ENCODE measurements around the gene PRICKLE3. TPM values are rescaled to one million over a fixed set of nuclear protein-coding genes. Genes with fewer than 3 reads are reported as not detected.

PRICKLE3 gene
- total RNA-seq, 1 experiment from 2014 or later, result 22.3 TPM

DNA sequence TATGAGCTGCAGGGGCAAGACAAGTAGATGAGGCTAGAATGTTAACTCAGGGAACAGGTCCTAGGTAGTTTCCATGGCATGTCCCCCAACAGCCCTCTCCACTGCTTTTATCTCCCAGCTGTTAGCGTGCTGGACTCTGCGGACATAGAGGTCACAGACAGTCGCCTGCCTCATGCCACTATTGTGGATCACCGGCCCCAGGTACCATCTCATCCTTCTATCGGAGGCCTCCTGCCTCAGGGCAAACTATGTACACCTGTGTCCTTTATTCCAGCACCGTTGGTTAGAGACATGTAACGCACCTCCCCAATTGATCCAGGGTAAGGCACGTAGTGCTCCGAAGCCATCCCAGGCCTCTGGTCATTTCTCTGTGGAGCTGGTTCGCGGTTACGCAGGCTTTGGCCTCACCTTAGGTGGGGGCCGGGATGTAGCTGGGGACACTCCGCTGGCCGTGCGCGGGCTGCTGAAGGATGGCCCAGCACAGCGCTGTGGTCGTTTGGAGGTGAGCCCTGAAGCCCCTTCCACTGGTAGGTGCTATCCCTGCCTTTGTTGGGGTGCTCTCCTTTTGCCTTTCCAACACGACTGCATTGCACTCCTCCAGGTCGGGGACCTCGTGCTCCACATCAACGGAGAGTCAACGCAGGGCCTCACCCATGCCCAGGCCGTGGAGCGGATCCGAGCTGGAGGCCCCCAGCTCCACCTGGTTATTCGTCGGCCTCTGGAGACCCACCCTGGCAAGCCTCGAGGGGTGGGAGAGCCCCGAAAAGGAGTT, 21.4 kb downstream of the PRICKLE3 start:
- no TSS peak for BruUV-seq (replicated peaks)
- H3K36me3 Mint-ChIP-seq (ENCODE audit: insufficient read depth, unreplicated experiment), result peaks cover 42% of the 10 kb centered on the region
- no peak for DNase-seq
- H3K27ac Mint-ChIP-seq (ENCODE audit: unreplicated experiment), result peak overlapping the region; percentile 47
- peak overlapping the region; percentile 94 for H3K4me3 Mint-ChIP-seq (ENCODE audit: low read depth, unreplicated experiment)
- H3K4me1 Mint-ChIP-seq (ENCODE audit: low read depth, unreplicated experiment), result peaks cover 27% of the 10 kb centered on the region
- intact Hi-C loops (cut with micrococcal nuclease; ENCODE audit: unreplicated experiment), result loop anchor here (1.0 kb wide), 1 partner anchor 41 kb away; the partner anchor contains the start of gene GPKOW
- no peaks in the 10 kb centered on the region for H3K27me3 Mint-ChIP-seq (ENCODE audit: unreplicated experiment)
- TF ChIP-seq, protein P1, sequence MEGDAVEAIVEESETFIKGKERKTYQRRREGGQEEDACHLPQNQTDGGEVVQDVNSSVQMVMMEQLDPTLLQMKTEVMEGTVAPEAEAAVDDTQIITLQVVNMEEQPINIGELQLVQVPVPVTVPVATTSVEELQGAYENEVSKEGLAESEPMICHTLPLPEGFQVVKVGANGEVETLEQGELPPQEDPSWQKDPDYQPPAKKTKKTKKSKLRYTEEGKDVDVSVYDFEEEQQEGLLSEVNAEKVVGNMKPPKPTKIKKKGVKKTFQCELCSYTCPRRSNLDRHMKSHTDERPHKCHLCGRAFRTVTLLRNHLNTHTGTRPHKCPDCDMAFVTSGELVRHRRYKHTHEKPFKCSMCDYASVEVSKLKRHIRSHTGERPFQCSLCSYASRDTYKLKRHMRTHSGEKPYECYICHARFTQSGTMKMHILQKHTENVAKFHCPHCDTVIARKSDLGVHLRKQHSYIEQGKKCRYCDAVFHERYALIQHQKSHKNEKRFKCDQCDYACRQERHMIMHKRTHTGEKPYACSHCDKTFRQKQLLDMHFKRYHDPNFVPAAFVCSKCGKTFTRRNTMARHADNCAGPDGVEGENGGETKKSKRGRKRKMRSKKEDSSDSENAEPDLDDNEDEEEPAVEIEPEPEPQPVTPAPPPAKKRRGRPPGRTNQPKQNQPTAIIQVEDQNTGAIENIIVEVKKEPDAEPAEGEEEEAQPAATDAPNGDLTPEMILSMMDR (IDR thresholded peaks at IDR 0.05; ENCODE audit: unreplicated experiment), result no peak
- H3K9me3 Mint-ChIP-seq (ENCODE audit: low read depth, unreplicated experiment), result no peaks in the 10 kb centered on the region
- CTCF ChIA-PET, result no interaction called here

DNA sequence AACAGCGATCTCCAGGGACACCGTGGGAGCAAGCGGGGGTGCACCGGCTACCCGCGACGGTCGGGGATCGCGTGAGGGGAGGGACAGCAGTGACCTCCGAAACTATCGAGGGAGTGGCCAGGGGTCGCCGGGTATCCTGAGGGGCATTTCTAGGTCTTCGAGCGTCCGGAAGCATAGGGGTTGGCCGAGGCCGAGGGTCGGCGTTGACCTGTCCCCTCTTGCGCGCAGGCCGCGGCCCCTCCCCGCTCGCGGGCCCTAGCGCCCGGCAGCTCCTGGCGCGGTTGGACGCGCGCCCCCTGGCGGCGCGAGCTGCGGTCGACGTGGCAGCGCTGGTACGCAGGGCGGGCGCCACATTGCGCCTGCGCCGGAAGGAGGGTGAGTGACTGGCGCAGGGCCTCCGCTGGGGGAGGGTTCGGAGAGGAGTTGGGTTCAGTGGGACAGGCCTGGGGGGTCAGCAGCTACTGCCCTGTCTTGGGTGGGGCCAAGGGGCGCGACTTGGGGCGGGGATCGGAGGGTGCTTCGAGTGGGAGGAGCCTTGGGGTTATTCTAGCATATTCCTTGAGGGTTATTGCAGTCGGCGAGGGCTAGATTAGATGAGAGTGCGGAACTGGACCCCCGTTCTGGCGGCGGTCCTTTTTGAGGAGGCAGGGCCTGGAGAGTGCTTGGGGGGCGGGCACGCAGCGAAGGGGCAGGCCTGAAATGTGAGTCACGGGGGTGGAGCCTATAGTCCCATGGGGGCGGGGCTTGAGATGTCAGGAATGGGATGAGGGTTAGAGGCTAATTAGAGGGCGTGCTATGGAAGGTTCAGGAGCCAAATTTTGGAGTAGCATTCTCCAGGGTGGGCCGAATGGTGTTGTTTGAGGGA, 22.4 kb downstream of the PRICKLE3 start:
- no peaks in the 10 kb centered on the region for H3K27me3 Mint-ChIP-seq (ENCODE audit: unreplicated experiment)
- H3K4me1 Mint-ChIP-seq (ENCODE audit: low read depth, unreplicated experiment), result peaks cover 31% of the 10 kb centered on the region
- intact Hi-C loops (cut with micrococcal nuclease; ENCODE audit: unreplicated experiment), result loop anchor here (1.0 kb wide), 1 partner anchor 40 kb away; the partner anchor contains the start of gene GPKOW
- H3K9me3 Mint-ChIP-seq (ENCODE audit: low read depth, unreplicated experiment), result no peaks in the 10 kb centered on the region
- peak overlapping the region; percentile 94 for H3K4me3 Mint-ChIP-seq (ENCODE audit: low read depth, unreplicated experiment)
- CTCF ChIA-PET, result no interaction called here
- TF ChIP-seq, protein P1 (IDR thresholded peaks at IDR 0.05; ENCODE audit: unreplicated experiment), result peak; percentile 65
- peak overlapping the region; percentile 17 for H3K27ac Mint-ChIP-seq (ENCODE audit: unreplicated experiment)
- peaks cover 42% of the 10 kb centered on the region for H3K36me3 Mint-ChIP-seq (ENCODE audit: insufficient read depth, unreplicated experiment)
- DNase-seq, result peak; percentile 88
- BruUV-seq (replicated peaks), result no TSS peak

DNA sequence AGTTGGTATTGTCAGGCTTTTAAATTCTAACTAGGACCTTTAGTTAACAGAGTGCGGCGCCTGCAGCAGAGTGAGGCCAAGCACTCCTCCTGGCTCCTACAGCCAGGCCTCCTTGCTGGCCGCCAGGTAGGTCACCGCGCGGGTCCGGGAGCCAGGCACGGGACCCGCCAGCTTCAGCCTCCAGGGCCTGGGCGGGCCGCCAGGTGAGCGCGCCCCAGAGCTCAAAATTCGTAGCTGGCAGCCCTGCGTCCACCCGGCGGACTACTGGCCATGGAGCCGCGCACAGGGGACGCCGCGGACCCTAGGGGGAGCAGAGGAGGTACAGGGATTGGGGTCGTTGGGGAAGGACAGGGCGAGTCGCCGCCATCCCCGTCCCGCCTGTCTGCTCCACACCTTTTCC, 23.6 kb downstream of the PRICKLE3 start, which contains the start of gene MAGIX:
Gene MAGIX (plus strand): TSS at position 139 of the 400 bp plus-strand sequence. CDS start 132 bp downstream, at position 271.
- Mint-ChIP-seq H3K4me1 (ENCODE audit: low read depth, unreplicated experiment) (peaks cover 31% of the 10 kb centered on the region), H3K4me3 (ENCODE audit: low read depth, unreplicated experiment) (peak within 1 kb of the TSS; percentile 94), H3K27ac (ENCODE audit: unreplicated experiment) (peak within 1 kb of the TSS; percentile 17), H3K36me3 (ENCODE audit: insufficient read depth, unreplicated experiment) (peaks cover 42% of the 10 kb centered on the region), H3K27me3 (ENCODE audit: unreplicated experiment) (no peaks in the 10 kb centered on the region), H3K9me3 (ENCODE audit: low read depth, unreplicated experiment) (no peaks in the 10 kb centered on the region)
- peak; percentile 62 for DNase-seq
- TF ChIP-seq, protein P1 (IDR thresholded peaks at IDR 0.05; ENCODE audit: unreplicated experiment), result no peak
- intact Hi-C loops (cut with micrococcal nuclease; ENCODE audit: unreplicated experiment), result no loop called here
- BruUV-seq (replicated peaks), result no TSS peak
- CTCF ChIA-PET, result no interaction called here

DNA sequence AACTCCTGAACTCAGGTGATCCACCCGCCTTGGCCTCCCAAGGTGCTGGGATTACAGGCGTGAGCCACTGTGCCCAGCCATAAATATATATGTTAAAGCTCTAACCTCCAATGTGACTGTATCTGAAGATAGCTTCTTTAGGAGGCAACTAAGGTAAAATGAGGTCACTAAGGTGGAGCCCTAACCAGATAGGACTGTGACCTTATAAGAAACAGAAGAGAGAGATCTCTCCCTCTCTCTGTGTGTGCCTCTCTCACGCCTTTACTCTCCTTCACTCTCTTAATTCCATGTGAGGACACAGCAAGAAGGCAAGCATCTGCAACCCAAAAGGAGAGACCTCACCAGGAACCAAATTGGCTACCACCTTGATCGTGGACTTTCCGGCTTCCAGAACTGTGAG, 24.5 kb downstream of the PRICKLE3 start:
- H3K27ac Mint-ChIP-seq (ENCODE audit: unreplicated experiment), result no peak overlapping the region
- CTCF ChIA-PET, result interaction anchor here (0.6 kb wide), 1 partner anchor 61 kb away, joined by 3 read pairs; no protein-coding TSS in a partner anchor
- DNase-seq, result no peak
- TF ChIP-seq, protein P1 (IDR thresholded peaks at IDR 0.05; ENCODE audit: unreplicated experiment), result no peak
- no TSS peak for BruUV-seq (replicated peaks)
- peaks cover 22% of the 10 kb centered on the region for H3K4me1 Mint-ChIP-seq (ENCODE audit: low read depth, unreplicated experiment)
- no peaks in the 10 kb centered on the region for H3K9me3 Mint-ChIP-seq (ENCODE audit: low read depth, unreplicated experiment)
- intact Hi-C loops (cut with micrococcal nuclease; ENCODE audit: unreplicated experiment), result no loop called here
- H3K36me3 Mint-ChIP-seq (ENCODE audit: insufficient read depth, unreplicated experiment), result peaks cover 33% of the 10 kb centered on the region
- no peaks in the 10 kb centered on the region for H3K27me3 Mint-ChIP-seq (ENCODE audit: unreplicated experiment)
- no peak overlapping the region for H3K4me3 Mint-ChIP-seq (ENCODE audit: low read depth, unreplicated experiment)
